HEK293 (cell line): Measurements from ENCODE around the gene FKBP7.
A peak's percentile ranks its signal among the peaks of the same experiment; 100 is the strongest.

Experiments
- CTCF ChIA-PET: fragments of 350-600 bp; formaldehyde crosslinking; extraction: SDS; loops from one replicate; lab custom pipeline; 2021; ENCODE audit warnings: antibody characterized with exemption; lab: Yijun Ruan, JAX
- POLR2A ChIA-PET: fragments of 300-600 bp; formaldehyde crosslinking; extraction: SDS; loops from one replicate; lab custom pipeline; 2020; ENCODE audit warnings: antibody characterized with exemption, inconsistent platforms; lab: Yijun Ruan, JAX
- H3K27ac ChIP-seq: fragments of 200-500 bp; sonication (Bioruptor generic); 2 replicates; pipeline ENCODE4 v1.5.1; 2014; ENCODE audit warnings: low read depth, low read length, control low read depth, inconsistent platforms; ENCODE audit errors: extremely low read depth
- H3K36me3 ChIP-seq, 2 experiments: fragments of 200-500 bp in 1 of 2; sonication (Bioruptor generic) in 1 of 2; 1 replicate in 1 of 2; 2 replicates in 1 of 2; pipeline ENCODE4 v1.5.1; 2014 to 2017; ENCODE audit warnings: inconsistent platforms in 2 of 2, low read length in 2 of 2; ENCODE audit not compliant: control insufficient read depth in 2 of 2, insufficient read depth in 1 of 2
- H3K4me1 ChIP-seq: fragments of 200-500 bp; sonication (Bioruptor generic); 2 replicates; pipeline ENCODE4 v1.5.1; 2014; ENCODE audit warnings: mild to moderate bottlenecking, low read length, inconsistent platforms; ENCODE audit not compliant: control insufficient read depth, insufficient read depth
- H3K4me3 ChIP-seq: 2 replicates; pipeline ENCODE4 v1.5.1; 2011; ENCODE audit warnings: low read depth, mild to moderate bottlenecking, control low read depth, low read length, moderate library complexity
- H3K9me3 ChIP-seq: fragments of 200-500 bp; sonication (Bioruptor generic); 2 replicates; pipeline ENCODE4 v1.5.1; 2014; ENCODE audit warnings: low read depth, low read length, inconsistent platforms; ENCODE audit not compliant: control insufficient read depth, insufficient read depth
- GLIS2 ChIP-seq: fragments of 450-650 bp; formaldehyde crosslinking; IDR thresholded peaks from 2 replicates; pipeline ENCODE4 v1.5.1; 2016; ENCODE audit warnings: missing biosample characterization, missing genetic modification characterization
- KLF8 ChIP-seq: fragments of 450-650 bp; formaldehyde crosslinking; IDR thresholded peaks from 2 replicates; pipeline ENCODE4 v1.5.1; 2016; ENCODE audit warnings: missing biosample characterization, missing genetic modification characterization
- KLF9 ChIP-seq: fragments of 450-650 bp; formaldehyde crosslinking; IDR thresholded peaks from 2 replicates; pipeline ENCODE4 v1.5.1; 2016; ENCODE audit warnings: missing biosample characterization, missing genetic modification characterization, low read depth
- PATZ1 ChIP-seq: fragments of 450-650 bp; formaldehyde crosslinking; IDR thresholded peaks from 2 replicates; pipeline ENCODE4 v1.5.1; 2016; ENCODE audit warnings: missing biosample characterization, missing genetic modification characterization
- REPIN1 ChIP-seq: fragments of 450-650 bp; formaldehyde crosslinking; IDR thresholded peaks from 2 replicates; pipeline ENCODE4 v1.5.1; 2017; ENCODE audit warnings: missing biosample characterization, missing genetic modification characterization, low read depth
- SCRT1 ChIP-seq: fragments of 450-650 bp; formaldehyde crosslinking; IDR thresholded peaks from 2 replicates; pipeline ENCODE4 v1.5.1; 2016; ENCODE audit warnings: missing biosample characterization, missing genetic modification characterization, borderline replicate concordance
- SP2 ChIP-seq: fragments of 450-650 bp; formaldehyde crosslinking; IDR thresholded peaks from 2 replicates; pipeline ENCODE4 v1.5.1; 2016; ENCODE audit warnings: missing biosample characterization, missing genetic modification characterization
- TRIM28 ChIP-seq: IDR thresholded peaks from 2 replicates; pipeline ENCODE4 v1.6.1; 2011; ENCODE audit warnings: low read length, control low read depth, borderline replicate concordance
- TSHZ1 ChIP-seq: fragments of 450-650 bp; formaldehyde crosslinking; IDR thresholded peaks from 2 replicates; pipeline ENCODE4 v1.5.1; 2016; ENCODE audit warnings: missing biosample characterization, missing genetic modification characterization, borderline replicate concordance
- ZBTB20 ChIP-seq: fragments of 450-650 bp; formaldehyde crosslinking; IDR thresholded peaks from 2 replicates; pipeline ENCODE4 v1.5.1; 2016; ENCODE audit warnings: missing biosample characterization, missing genetic modification characterization
- ZBTB8A ChIP-seq: fragments of 450-650 bp; formaldehyde crosslinking; IDR thresholded peaks from 2 replicates; pipeline ENCODE4 v1.5.1; 2016; ENCODE audit warnings: missing biosample characterization, missing genetic modification characterization
- ZNF112 ChIP-seq: fragments of 450-650 bp; formaldehyde crosslinking; IDR thresholded peaks from 2 replicates; pipeline ENCODE4 v1.5.0; 2017; ENCODE audit warnings: missing biosample characterization, missing genetic modification characterization
- ZNF335 ChIP-seq: fragments of 450-650 bp; formaldehyde crosslinking; conservative IDR thresholded peaks from 2 replicates; pipeline ENCODE4 v1.5.1; 2016; ENCODE audit warnings: missing biosample characterization, missing genetic modification characterization
- ZNF341 ChIP-seq: fragments of 450-650 bp; formaldehyde crosslinking; IDR thresholded peaks from 2 replicates; pipeline ENCODE4; 2016; ENCODE audit warnings: low read depth, missing biosample characterization, missing genetic modification characterization
- ZNF561 ChIP-seq: fragments of 450-650 bp; IDR thresholded peaks from 2 replicates; pipeline ENCODE4 v1.5.1; 2018; ENCODE audit warnings: missing biosample characterization, missing genetic modification characterization, borderline replicate concordance
- ZNF707 ChIP-seq: fragments of 450-650 bp; formaldehyde crosslinking; IDR thresholded peaks from 2 replicates; pipeline ENCODE4 v1.5.1; 2016; ENCODE audit warnings: missing biosample characterization, missing genetic modification characterization
- TF ChIP-seq, protein P1 (sequence below): fragments of 450-650 bp; formaldehyde crosslinking; optimal IDR thresholded peaks from 2 replicates; pipeline ENCODE3; 2016; ENCODE audit warnings: missing biosample characterization, mild to moderate bottlenecking, missing genetic modification characterization
- TF ChIP-seq, protein P2 (sequence below): fragments of 450-650 bp; formaldehyde crosslinking; IDR thresholded peaks from 2 replicates; pipeline ENCODE4 v1.5.1; 2016; ENCODE audit warnings: missing biosample characterization, missing genetic modification characterization
- TF ChIP-seq, protein P3 (sequence below): fragments of 450-650 bp; formaldehyde crosslinking; IDR thresholded peaks from 2 replicates; pipeline ENCODE4 v1.5.1; 2016; ENCODE audit warnings: missing biosample characterization, missing genetic modification characterization

FKBP7 gene

DNA sequence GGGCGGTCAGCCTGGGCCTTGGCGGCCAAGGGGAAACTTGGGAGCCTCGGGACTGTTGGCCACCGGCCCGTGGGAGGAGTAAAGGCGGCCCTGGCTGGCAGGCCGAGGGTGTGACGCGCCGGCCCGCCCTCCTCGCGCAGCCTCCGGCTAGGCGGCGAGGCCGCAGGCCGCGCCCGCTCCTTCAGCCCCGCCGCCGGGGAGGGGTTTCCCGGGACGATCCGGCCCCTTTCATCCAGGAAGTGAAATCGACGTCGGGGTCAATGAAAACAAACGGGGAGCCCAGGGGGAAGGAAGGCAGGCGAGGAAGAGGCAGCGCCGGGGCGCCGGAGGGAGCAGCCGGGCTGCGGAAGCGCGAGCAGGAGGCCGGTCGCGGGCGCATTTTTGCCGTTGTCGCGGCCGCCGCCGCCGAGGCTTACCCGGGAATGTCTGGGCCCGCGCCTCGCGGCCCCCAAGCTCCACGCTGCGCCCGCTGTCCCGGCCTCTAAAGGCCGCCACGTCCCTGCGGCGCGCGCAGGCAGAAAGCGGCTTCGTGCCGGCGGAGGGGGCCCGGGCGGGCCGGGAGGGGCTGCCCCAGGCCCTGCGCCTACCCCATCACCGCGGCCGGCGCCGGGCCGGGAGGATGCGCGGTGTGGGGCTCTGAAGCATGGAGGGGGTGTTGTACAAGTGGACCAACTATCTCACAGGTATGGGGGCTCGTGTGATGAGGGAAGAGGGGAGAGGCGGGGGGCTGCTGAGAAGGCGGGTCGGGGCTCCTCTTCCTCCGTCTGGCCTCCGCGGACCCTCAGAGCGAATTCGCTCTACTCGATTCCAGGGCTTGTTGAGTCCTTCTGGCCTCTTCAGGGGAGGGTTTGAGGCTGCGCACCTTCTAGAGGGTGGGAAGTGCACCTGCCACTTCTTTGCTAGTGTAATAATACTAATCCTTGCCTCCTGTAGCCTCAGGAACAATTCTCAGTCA, 2.1 kb upstream of the FKBP7 start, which contains the start of gene PLEKHA3 (continued):
- peak; percentile 45; the same call in 1 of the 2 replicates for TF ChIP-seq KLF8 (tag by site-specific recombination)
- TF ChIP-seq KLF9 (tag by site-specific recombination): peak; percentile 66
- TF ChIP-seq REPIN1 (tag by site-specific recombination): no peak
- TF ChIP-seq, protein P1, sequence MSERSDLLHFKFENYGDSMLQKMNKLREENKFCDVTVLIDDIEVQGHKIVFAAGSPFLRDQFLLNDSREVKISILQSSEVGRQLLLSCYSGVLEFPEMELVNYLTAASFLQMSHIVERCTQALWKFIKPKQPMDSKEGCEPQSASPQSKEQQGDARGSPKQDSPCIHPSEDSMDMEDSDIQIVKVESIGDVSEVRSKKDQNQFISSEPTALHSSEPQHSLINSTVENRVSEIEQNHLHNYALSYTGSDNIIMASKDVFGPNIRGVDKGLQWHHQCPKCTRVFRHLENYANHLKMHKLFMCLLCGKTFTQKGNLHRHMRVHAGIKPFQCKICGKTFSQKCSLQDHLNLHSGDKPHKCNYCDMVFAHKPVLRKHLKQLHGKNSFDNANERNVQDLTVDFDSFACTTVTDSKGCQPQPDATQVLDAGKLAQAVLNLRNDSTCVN: peak; percentile 86
- TF ChIP-seq GLIS2 (tag by site-specific recombination): peak; percentile 33; the same call in 1 of the 2 replicates
- TF ChIP-seq, protein P2, sequence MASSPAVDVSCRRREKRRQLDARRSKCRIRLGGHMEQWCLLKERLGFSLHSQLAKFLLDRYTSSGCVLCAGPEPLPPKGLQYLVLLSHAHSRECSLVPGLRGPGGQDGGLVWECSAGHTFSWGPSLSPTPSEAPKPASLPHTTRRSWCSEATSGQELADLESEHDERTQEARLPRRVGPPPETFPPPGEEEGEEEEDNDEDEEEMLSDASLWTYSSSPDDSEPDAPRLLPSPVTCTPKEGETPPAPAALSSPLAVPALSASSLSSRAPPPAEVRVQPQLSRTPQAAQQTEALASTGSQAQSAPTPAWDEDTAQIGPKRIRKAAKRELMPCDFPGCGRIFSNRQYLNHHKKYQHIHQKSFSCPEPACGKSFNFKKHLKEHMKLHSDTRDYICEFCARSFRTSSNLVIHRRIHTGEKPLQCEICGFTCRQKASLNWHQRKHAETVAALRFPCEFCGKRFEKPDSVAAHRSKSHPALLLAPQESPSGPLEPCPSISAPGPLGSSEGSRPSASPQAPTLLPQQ: peak; percentile 51; the same call in 1 of the 2 replicates
- TF ChIP-seq SP2 (tag by site-specific recombination): peak; percentile 64
- no peak for TF ChIP-seq ZNF112 (tag by site-specific recombination)
- TF ChIP-seq ZNF341 (tag by site-specific recombination): peak; percentile 59
- TF ChIP-seq ZNF707 (tag by site-specific recombination): no peak
- no peak for TF ChIP-seq TSHZ1 (tag by site-specific recombination)
- TF ChIP-seq ZBTB8A (tag by site-specific recombination): peak; percentile 84
- TF ChIP-seq PATZ1: peak; percentile 90
- TF ChIP-seq ZNF561 (tag by site-specific recombination): no peak; the same call in 1 of the 2 replicates
- TF ChIP-seq ZBTB20 (tag by site-specific recombination): peak; percentile 66; the same call in 1 of the 2 replicates
- 0 out of 2 replicates have a peak, but pooled peaks have one; percentile 10 for TF ChIP-seq TRIM28
- TF ChIP-seq, all 188 proteins: peak for 24

- H3K27ac ChIP-seq: peak overlapping the region; percentile 60
- no peaks in the 10 kb centered on the region for H3K36me3 ChIP-seq
- POLR2A ChIA-PET: interaction anchor here (0.7 to 1.5 kb wide), 3 partner anchors 21 to 367 kb away, joined by 3 to 12 read pairs (median 4); partner anchors contain the start of genes PJVK, PRKRA and RBM45
Observed at GRCh38 chr2:178479758-178480226, 1.4 kb upstream of the FKBP7 start.

More at GRCh38 chr2:178479758-178480226, 1.4 kb upstream of the FKBP7 start:
- TF ChIP-seq, protein P3, sequence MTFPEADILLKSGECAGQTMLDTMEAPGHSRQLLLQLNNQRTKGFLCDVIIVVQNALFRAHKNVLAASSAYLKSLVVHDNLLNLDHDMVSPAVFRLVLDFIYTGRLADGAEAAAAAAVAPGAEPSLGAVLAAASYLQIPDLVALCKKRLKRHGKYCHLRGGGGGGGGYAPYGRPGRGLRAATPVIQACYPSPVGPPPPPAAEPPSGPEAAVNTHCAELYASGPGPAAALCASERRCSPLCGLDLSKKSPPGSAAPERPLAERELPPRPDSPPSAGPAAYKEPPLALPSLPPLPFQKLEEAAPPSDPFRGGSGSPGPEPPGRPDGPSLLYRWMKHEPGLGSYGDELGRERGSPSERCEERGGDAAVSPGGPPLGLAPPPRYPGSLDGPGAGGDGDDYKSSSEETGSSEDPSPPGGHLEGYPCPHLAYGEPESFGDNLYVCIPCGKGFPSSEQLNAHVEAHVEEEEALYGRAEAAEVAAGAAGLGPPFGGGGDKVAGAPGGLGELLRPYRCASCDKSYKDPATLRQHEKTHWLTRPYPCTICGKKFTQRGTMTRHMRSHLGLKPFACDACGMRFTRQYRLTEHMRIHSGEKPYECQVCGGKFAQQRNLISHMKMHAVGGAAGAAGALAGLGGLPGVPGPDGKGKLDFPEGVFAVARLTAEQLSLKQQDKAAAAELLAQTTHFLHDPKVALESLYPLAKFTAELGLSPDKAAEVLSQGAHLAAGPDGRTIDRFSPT: peak; percentile 68; the same call in 1 of the 2 replicates
- TF ChIP-seq ZNF335 (tag by site-specific recombination): peak; percentile 70
- TF ChIP-seq SCRT1 (tag by site-specific recombination): no peak
- TF ChIP-seq, all 188 proteins: peak for 2
- no peaks in the 10 kb centered on the region for H3K9me3 ChIP-seq
- H3K4me3 ChIP-seq: peak overlapping the region; percentile 87
- CTCF ChIA-PET: interaction anchor here (0.6 to 1.1 kb wide), 2 partner anchors 12 to 159 kb away, joined by 3 read pairs; no protein-coding TSS in a partner anchor
- peaks cover 6% of the 10 kb centered on the region for H3K4me1 ChIP-seq
